22Rv1 (cell line): ENCODE measurements around the gene PAFAH1B2.

ENCODE experiments used
- CTCF ChIP-seq: fragments of 450-650 bp; IDR thresholded peaks from 2 replicates; pipeline ENCODE4 v1.5.1; 2017; ENCODE audit warnings: mild to moderate bottlenecking
- ZFX ChIP-seq: fragments of 450-650 bp; IDR thresholded peaks from 2 replicates; pipeline ENCODE4 v1.6.1; 2017; ENCODE audit warnings: antibody characterized with exemption, borderline replicate concordance

- TF ChIP-seq CTCF (no peak), ZFX (no peak)
These were observed 48.6 kb upstream of the PAFAH1B2 start for GRCh38 chr11:117095284-117096161.
